Amniotic epithelial cell (primary cell): ENCODE measurements around the gene CLEC10A.
A peak's percentile ranks its signal among the peaks of the same experiment; 100 is the strongest.
"Not testable (repeated sequence)": the region's sequence is repeated elsewhere in the genome, so short reads cannot be mapped to it uniquely, and the experiment has no call there.

ENCODE experiments used
- DNase-seq: peaks from one replicate; pipeline ENCODE4 v3.0.0-alpha.2; 2010; ENCODE audit warnings: low read depth

Gene CLEC10A

GRCh38 chr17:7072406-7072805 is 7.6 kb downstream of the CLEC10A start:
- DNase-seq: no peak

GRCh38 chr17:7070712-7071111 is 9.3 kb downstream of the CLEC10A start:
- no peak for DNase-seq

- DNase-seq: no peak
Measured at GRCh38 chr17:7068268-7068667, 11.8 kb downstream of the CLEC10A start.

GRCh38 chr17:7067198-7067597 is 12.9 kb downstream of the CLEC10A start:
- no peak for DNase-seq

- peak; percentile 57 for DNase-seq
Measured at GRCh38 chr17:7064261-7064660, 15.8 kb downstream of the CLEC10A start.

GRCh38 chr17:7063518-7064094 is 16.4 kb downstream of the CLEC10A start:
- DNase-seq: peak; percentile 46

GRCh38 chr17:7060165-7060891 is 19.7 kb downstream of the CLEC10A start:
- DNase-seq: peak; percentile 80

- peak; percentile 70 for DNase-seq
Measured at GRCh38 chr17:7058831-7059447, 21.1 kb downstream of the CLEC10A start.

GRCh38 chr17:7056386-7056785 is 23.7 kb downstream of the CLEC10A start:
- peak; percentile 71 for DNase-seq

GRCh38 chr17:7050583-7050982 is 29.5 kb downstream of the CLEC10A start:
- not testable (repeated sequence) for DNase-seq

- no peak for DNase-seq
Measured at GRCh38 chr17:7048968-7049367, 31.1 kb downstream of the CLEC10A start.

- no peak for DNase-seq
Measured at GRCh38 chr17:7047566-7047965, 32.5 kb downstream of the CLEC10A start.

GRCh38 chr17:7046725-7047397 is 33.2 kb downstream of the CLEC10A start:
- DNase-seq: peak; percentile 62

GRCh38 chr17:7046127-7046724 is 33.8 kb downstream of the CLEC10A start:
- no peak for DNase-seq

- DNase-seq: peak; percentile 83
Measured at GRCh38 chr17:7045492-7046126, 34.4 kb downstream of the CLEC10A start.

- DNase-seq: no peak
Measured at GRCh38 chr17:7043497-7044198, 36.4 kb downstream of the CLEC10A start, which contains the start of gene SLC16A11. Gene SLC16A11, minus strand, starts transcription at chr17:7044092. Its CDS starts 579 bp downstream, at chr17:7043513.

GRCh38 chr17:7043182-7043496 is 36.9 kb downstream of the CLEC10A start:
- no peak for DNase-seq

GRCh38 chr17:7042501-7043181 is 37.4 kb downstream of the CLEC10A start:
- DNase-seq: no peak

- no peak for DNase-seq
Measured at GRCh38 chr17:7041607-7042500, 38.2 kb downstream of the CLEC10A start.

GRCh38 chr17:7039832-7040231 is 40.2 kb downstream of the CLEC10A start:
- no peak for DNase-seq
